ENCODE results near the gene INTS14. TPM values are rescaled to one million over a fixed set of nuclear protein-coding genes. Genes with fewer than 3 reads are reported as not detected.

Gene INTS14
- total RNA-seq, 4 donors from 2014 or later, result 16.5 to 38.7 (median 26.7) TPM

DNA sequence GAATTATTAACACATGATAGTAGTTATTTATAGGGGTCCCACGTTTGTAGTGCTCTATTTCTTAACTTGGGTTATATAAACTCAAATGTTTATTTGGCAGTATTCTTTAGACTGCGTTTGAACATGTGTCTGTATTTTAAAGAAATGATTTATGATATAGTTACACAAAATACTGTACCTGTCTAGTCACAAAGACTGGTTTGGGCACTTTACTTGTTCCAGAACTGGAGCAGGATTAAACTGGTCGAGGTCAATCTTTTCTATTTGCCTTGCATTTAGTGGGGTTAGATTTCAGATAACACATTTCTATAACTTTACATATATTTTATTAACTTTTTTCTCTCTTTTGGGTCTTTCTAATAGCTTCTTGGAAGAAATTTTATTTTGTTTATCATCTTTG lies 41.2 kb downstream of the INTS14 start:
- intact Hi-C loops (cut with DNase I), result no loop called here
- WGBS, 2 donors, result 46 to 50% methylated on average over 3 of the region's 3 CpGs
- peaks cover 0 to 90% (median 12%) of the 10 kb centered on the region in 3 donors for H3K36me3 ChIP-seq
- TF ChIP-seq, protein P1, sequence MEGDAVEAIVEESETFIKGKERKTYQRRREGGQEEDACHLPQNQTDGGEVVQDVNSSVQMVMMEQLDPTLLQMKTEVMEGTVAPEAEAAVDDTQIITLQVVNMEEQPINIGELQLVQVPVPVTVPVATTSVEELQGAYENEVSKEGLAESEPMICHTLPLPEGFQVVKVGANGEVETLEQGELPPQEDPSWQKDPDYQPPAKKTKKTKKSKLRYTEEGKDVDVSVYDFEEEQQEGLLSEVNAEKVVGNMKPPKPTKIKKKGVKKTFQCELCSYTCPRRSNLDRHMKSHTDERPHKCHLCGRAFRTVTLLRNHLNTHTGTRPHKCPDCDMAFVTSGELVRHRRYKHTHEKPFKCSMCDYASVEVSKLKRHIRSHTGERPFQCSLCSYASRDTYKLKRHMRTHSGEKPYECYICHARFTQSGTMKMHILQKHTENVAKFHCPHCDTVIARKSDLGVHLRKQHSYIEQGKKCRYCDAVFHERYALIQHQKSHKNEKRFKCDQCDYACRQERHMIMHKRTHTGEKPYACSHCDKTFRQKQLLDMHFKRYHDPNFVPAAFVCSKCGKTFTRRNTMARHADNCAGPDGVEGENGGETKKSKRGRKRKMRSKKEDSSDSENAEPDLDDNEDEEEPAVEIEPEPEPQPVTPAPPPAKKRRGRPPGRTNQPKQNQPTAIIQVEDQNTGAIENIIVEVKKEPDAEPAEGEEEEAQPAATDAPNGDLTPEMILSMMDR (IDR thresholded peaks at IDR 0.05), result no peak
- no peak for TF ChIP-seq POLR2A (IDR thresholded peaks at IDR 0.05)
- H3K9me3 ChIP-seq, result no peaks in the 10 kb centered on the region
- no peak for DNase-seq
- H3K4me1 ChIP-seq, result peaks cover 0 to 20% (median 0%) of the 10 kb centered on the region in 3 donors
- no peak overlapping the region for H3K4me3 ChIP-seq
- peak overlapping the region in 3 of 4 donors; percentile 31 to 57 (median 53) for H3K27ac ChIP-seq
- H3K27me3 ChIP-seq, result no peaks in the 10 kb centered on the region

DNA sequence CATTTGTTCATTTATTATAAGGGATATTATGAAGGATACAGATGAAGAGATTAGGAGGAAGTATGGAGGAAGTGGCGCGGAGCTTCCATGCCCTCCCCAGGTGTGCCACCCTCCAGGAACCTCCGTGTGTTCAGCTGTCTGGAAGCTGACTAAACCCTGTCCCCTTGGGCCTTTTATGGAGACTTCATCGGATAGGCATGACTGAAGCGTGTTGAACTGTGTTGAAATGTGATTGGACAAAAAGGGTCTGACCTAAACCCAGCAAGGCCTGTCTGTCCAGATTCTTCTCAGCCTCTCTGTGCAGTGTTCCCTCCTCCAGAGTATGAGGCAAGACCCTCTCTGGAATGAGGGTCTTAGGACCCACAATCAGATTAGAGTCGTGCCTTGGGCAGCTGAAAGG lies 49.0 kb downstream of the INTS14 start:
- peaks cover 0 to 96% (median 23%) of the 10 kb centered on the region in 3 donors for H3K36me3 ChIP-seq

DNA sequence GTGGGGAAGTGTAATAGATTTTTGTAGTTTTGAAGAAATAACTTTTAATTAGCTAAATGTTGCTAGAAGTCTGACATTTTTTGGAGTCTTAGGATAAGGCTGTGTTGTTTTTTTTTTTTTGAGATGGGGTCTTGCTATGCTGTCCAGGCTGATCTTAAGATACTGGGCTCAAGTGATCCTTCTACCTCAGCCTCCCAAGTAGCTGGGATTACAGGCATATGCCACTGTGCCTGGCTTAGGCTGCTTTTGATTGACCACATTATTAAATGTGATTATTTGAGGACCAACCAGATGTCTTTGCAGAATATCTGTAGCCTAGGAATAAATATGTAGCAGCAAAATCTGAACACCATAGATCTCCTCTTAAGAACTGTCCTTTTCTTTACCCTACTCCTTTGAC lies 51.0 kb downstream of the INTS14 start:
- no peaks in the 10 kb centered on the region for H3K27me3 ChIP-seq
- H3K4me1 ChIP-seq, result no peaks in the 10 kb centered on the region
- H3K9me3 ChIP-seq, result no peaks in the 10 kb centered on the region
- no peak for DNase-seq
- H3K4me3 ChIP-seq, result no peak overlapping the region
- intact Hi-C loops (cut with DNase I), result no loop called here
- H3K27ac ChIP-seq, result no peak overlapping the region
- TF ChIP-seq POLR2A (IDR thresholded peaks at IDR 0.05), result no peak
- TF ChIP-seq, protein P1 (IDR thresholded peaks at IDR 0.05), result no peak
- H3K36me3 ChIP-seq, result peaks cover 3 to 96% (median 24%) of the 10 kb centered on the region in 3 donors

More for the DNA sequence above, 49.0 kb downstream of the INTS14 start:
- intact Hi-C loops (cut with DNase I), result no loop called here
- Histone ChIP-seq H3K9me3 (no peaks in the 10 kb centered on the region), H3K27ac (no peak overlapping the region), H3K27me3 (no peaks in the 10 kb centered on the region), H3K4me1 (no peaks in the 10 kb centered on the region), H3K4me3 (no peak overlapping the region)
- no peak for TF ChIP-seq POLR2A (IDR thresholded peaks at IDR 0.05)
- TF ChIP-seq, protein P1 (IDR thresholded peaks at IDR 0.05), result no peak
- DNase-seq, result no peak
- 71 to 79% methylated on average over 6 of the region's 6 CpGs for WGBS, 2 donors

- DNase-seq, result no peak
- Histone ChIP-seq H3K4me1 (no peaks in the 10 kb centered on the region), H3K9me3 (no peaks in the 10 kb centered on the region), H3K27me3 (no peaks in the 10 kb centered on the region), H3K27ac (no peak overlapping the region), H3K36me3 (peaks cover 3 to 96% (median 16%) of the 10 kb centered on the region in 3 donors), H3K4me3 (no peak overlapping the region)
- TF ChIP-seq, protein P1 (IDR thresholded peaks at IDR 0.05), result no peak
- TF ChIP-seq POLR2A (IDR thresholded peaks at IDR 0.05), result no peak
- intact Hi-C loops (cut with DNase I), result no loop called here
- WGBS, 2 donors, result 96 to 100% methylated on average over 6 of the region's 6 CpGs
These were observed 51.8 kb downstream of the INTS14 start for GRCh38 chr15:65558997-65559760.

GRCh38 chr15:65558336-65558735 lies 52.6 kb downstream of the INTS14 start:
- no peaks in the 10 kb centered on the region for H3K9me3 ChIP-seq
- intact Hi-C loops (cut with DNase I), result no loop called here

More at GRCh38 chr15:65558336-65558735, 52.6 kb downstream of the INTS14 start:
- TF ChIP-seq, protein P1 (IDR thresholded peaks at IDR 0.05), result no peak
- no peak for TF ChIP-seq POLR2A (IDR thresholded peaks at IDR 0.05)
- Histone ChIP-seq H3K36me3 (peaks cover 3 to 93% (median 8%) of the 10 kb centered on the region in 3 donors), H3K4me1 (no peaks in the 10 kb centered on the region), H3K27ac (no peak overlapping the region), H3K4me3 (no peak overlapping the region), H3K27me3 (no peaks in the 10 kb centered on the region)
- 93 to 94% methylated on average over 5 of the region's 5 CpGs for WGBS, 2 donors
- no peak for DNase-seq

Measured in esophagus squamous epithelium (tissue), 5 donors.